HepG2 (cell line): Measurements from ENCODE around the gene PEX10. TPM values are rescaled to one million over a fixed set of nuclear protein-coding genes. Genes with fewer than 3 reads are reported as not detected.

ENCODE experiments used
- ATAC-seq: fragments of 200-7000 bp; cut with Tn5 transposase; 3 replicates; pipeline ENCODE4 v1.9.1; 2020; ENCODE audit warnings: mild to moderate bottlenecking, moderate library complexity
- BruUV-seq: library from RNA; stranded (reverse); fragments of 400-500 nt; replicated peaks from 2 replicates; lab custom pipeline; 2021; lab: Mats Ljungman, UMichigan
- CTCF ChIA-PET: fragments of 300-600 bp; formaldehyde crosslinking; extraction: SDS; loops from one replicate; lab custom pipeline; 2021; ENCODE audit warnings: low total read pairs, inconsistent platforms, low intra/inter-chr PET ratio; lab: Yijun Ruan, JAX
- POLR2A ChIA-PET: fragments of 350-600 bp; sonication (Branson Sonifier 250); formaldehyde crosslinking; loops from one replicate; lab custom pipeline; 2020; ENCODE audit warnings: antibody characterized with exemption, inconsistent platforms; lab: Yijun Ruan, JAX
- DNase-seq: peaks from one replicate; pipeline ENCODE4 v3.0.0-alpha.2; 2015; ENCODE audit warnings: low spot score
- FAIRE-seq: peaks from 3 replicates; lab custom pipeline; 2011; peaks lifted over from hg19 to GRCh38; lab: Jason Lieb, UNC
- H2AFZ ChIP-seq: one replicate; pipeline ENCODE4 v1.6.1; 2011; ENCODE audit warnings: low read length, inconsistent platforms
- H3K27ac ChIP-seq: fragments of 300-600 bp; 3 replicates; pipeline ENCODE4 v1.8.0; 2011; ENCODE audit warnings: mixed run types, mild to moderate bottlenecking, mixed read lengths, low read length, inconsistent platforms; ENCODE audit not compliant: insufficient read depth; ENCODE audit errors: extremely low read length
- H3K27me3 ChIP-seq, 2 experiments: fragments of 200-600 bp in 1 of 2; 2 replicates in 1 of 2; 3 replicates in 1 of 2; pipeline versions ENCODE4 v1.6.0 to v1.8.0; 2011; ENCODE audit warnings: low read length in 2 of 2, mild to moderate bottlenecking in 2 of 2, moderate library complexity in 2 of 2, inconsistent platforms in 1 of 2; ENCODE audit not compliant: insufficient read depth in 2 of 2, control insufficient read depth in 1 of 2
- H3K36me3 ChIP-seq, 2 experiments: fragments of 200-600 bp in 1 of 2; replicated peaks in 1 of 2; 2 replicates in 1 of 2; 3 replicates in 1 of 2; pipeline versions ENCODE4 v1.5.1 to v1.8.0; 2011; ENCODE audit warnings: low read length in 2 of 2, inconsistent platforms in 1 of 2; ENCODE audit not compliant: insufficient read depth in 2 of 2, control insufficient read depth in 1 of 2
- H3K4me1 ChIP-seq: 2 replicates; pipeline ENCODE4 v1.5.1; 2012; ENCODE audit warnings: low read length, inconsistent platforms; ENCODE audit not compliant: insufficient read depth
- H3K4me2 ChIP-seq: 2 replicates; pipeline ENCODE4 v1.6.0; 2011; ENCODE audit warnings: low read depth, low read length, inconsistent platforms
- H3K4me3 ChIP-seq, 3 experiments: fragments of 200-600 bp in 1 of 3; sonication (generic), shearing (Covaris generic) in 1 of 3; replicated peaks in 1 of 3; 2 replicates each; pipeline ENCODE4 v1.5.1; 2011 to 2016; ENCODE audit warnings: low read length in 3 of 3, inconsistent platforms in 2 of 3, low read depth in 2 of 3, mild to moderate bottlenecking in 2 of 3, control low read depth in 1 of 3, mixed read lengths in 1 of 3; ENCODE audit not compliant: insufficient read depth in 1 of 3
- H3K79me2 ChIP-seq: one replicate; pipeline ENCODE4 v1.6.1; 2011; ENCODE audit warnings: low read length, inconsistent platforms; ENCODE audit not compliant: insufficient read depth
- H3K9ac ChIP-seq: 2 replicates; pipeline ENCODE4 v1.6.0; 2011; ENCODE audit warnings: mild to moderate bottlenecking, low read depth, low read length, inconsistent platforms; ENCODE audit not compliant: insufficient read depth
- H3K9me3 ChIP-seq: 2 replicates; pipeline ENCODE4 v1.5.1; 2012; ENCODE audit warnings: mild to moderate bottlenecking, low read length
- H4K20me1 ChIP-seq: 2 replicates; pipeline ENCODE4 v1.6.0; 2011; ENCODE audit warnings: inconsistent platforms, mild to moderate bottlenecking, low read length, moderate library complexity; ENCODE audit not compliant: insufficient read depth
- ARID2 ChIP-seq: sonication (generic); formaldehyde crosslinking; IDR thresholded peaks from 2 replicates; pipeline ENCODE4 v1.8.1; 2022; ENCODE audit warnings: mild to moderate bottlenecking, missing genetic modification reagents, borderline replicate concordance
- ASH2L ChIP-seq: fragments of 300-600, 200-600 bp; sonication (generic); IDR thresholded peaks from 2 replicates; pipeline ENCODE4 v1.7.0; 2017; ENCODE audit warnings: low read depth, mild to moderate bottlenecking, moderate library complexity, mixed read lengths, low read length; ENCODE audit not compliant: insufficient read length
- DMTF1 ChIP-seq: sonication (generic); formaldehyde crosslinking; IDR thresholded peaks from 2 replicates; pipeline ENCODE4 v1.4.0; 2020; ENCODE audit warnings: mild to moderate bottlenecking, missing genetic modification reagents
- FOXK2 ChIP-seq: fragments of 450-650 bp; IDR thresholded peaks from 2 replicates; pipeline ENCODE4 v1.6.1; 2016
- FOXP4 ChIP-seq: sonication (generic); formaldehyde crosslinking; IDR thresholded peaks from 2 replicates; pipeline ENCODE4 v1.4.0; 2020; ENCODE audit warnings: missing genetic modification reagents
- HMGA1 ChIP-seq: sonication (generic); formaldehyde crosslinking; conservative IDR thresholded peaks from 2 replicates; pipeline ENCODE4 v1.4.0; 2020; ENCODE audit warnings: missing genetic modification reagents
- KAT7 ChIP-seq: IDR thresholded peaks from 2 replicates; pipeline ENCODE4 v1.6.1; 2018; ENCODE audit warnings: borderline replicate concordance, missing compliant biosample characterization
- SOX13 ChIP-seq, 3 experiments: fragments of 450-650 bp in 1 of 3; sonication (generic) in 1 of 3; formaldehyde crosslinking in 1 of 3; IDR thresholded peaks in 2 of 3; conservative IDR thresholded peaks in 1 of 3; 2 replicates each; pipeline versions ENCODE4 v1.5.0 to v1.6.1; 2016 to 2020; ENCODE audit warnings: antibody characterized with exemption in 1 of 3, mild to moderate bottlenecking in 1 of 3, missing compliant biosample characterization in 1 of 3, missing genetic modification reagents in 1 of 3, moderate library complexity in 1 of 3
- SRSF1 ChIP-seq: fragments of 200-400 bp; formaldehyde crosslinking; optimal IDR thresholded peaks from 2 replicates; pipeline ENCODE3; 2017; ENCODE audit warnings: mild to moderate bottlenecking, low read depth, low read length, moderate library complexity
- ZC3H13 ChIP-seq: sonication (generic); formaldehyde crosslinking; IDR thresholded peaks from 2 replicates; pipeline ENCODE4 v1.8.1; 2023; ENCODE audit warnings: mild to moderate bottlenecking, missing genetic modification reagents, moderate library complexity
- ZFP36 ChIP-seq: fragments of 150-350 bp; IDR thresholded peaks from 2 replicates; pipeline ENCODE4 v1.6.1; 2018; ENCODE audit warnings: borderline replicate concordance, low read length, low read depth; ENCODE audit not compliant: partially characterized antibody
- ZNF446 ChIP-seq: sonication (generic); formaldehyde crosslinking; IDR thresholded peaks from 2 replicates; pipeline ENCODE4 v1.5.0; 2020; ENCODE audit warnings: mild to moderate bottlenecking, missing genetic modification reagents
- ZNF451 ChIP-seq: sonication (generic); formaldehyde crosslinking; IDR thresholded peaks from 2 replicates; pipeline ENCODE4 v1.5.0; 2020; ENCODE audit warnings: mild to moderate bottlenecking, missing genetic modification reagents
- ZNF678 ChIP-seq: sonication (generic); formaldehyde crosslinking; IDR thresholded peaks from 2 replicates; pipeline ENCODE4 v1.4.0; 2020; ENCODE audit warnings: mild to moderate bottlenecking, missing genetic modification reagents
- WGBS: methylation state at CpG from one replicate; pipeline ENCODE4 v1.1.6; 2017; ENCODE audit warnings: low lambda C conversion rate; 5-methylcytosine and 5-hydroxymethylcytosine counted together
- in situ Hi-C: cut with HindIII; loops from 2 replicates; pipeline ENCODE4 v1.10.0; 2017; ENCODE audit warnings: low pct_unique_long_range_greater_than_20kb; ENCODE audit not compliant: extremely low pct_ligation_motif_present
- intact Hi-C: fragments of 100-400 bp; cut with micrococcal nuclease; formaldehyde crosslinking; loops from one replicate; pipeline ENCODE4 v1.10.0; 2022; ENCODE audit not compliant: unreplicated experiment
- polyA plus RNA-seq, 8 experiments: library from polyadenylated mRNA; depleted of rRNA in 3 of 8; stranded (reverse) in 7 of 8; unstranded in 1 of 8; fragments of >200 nt; fragmentation: Illumina TruSeq in 4 of 8; extraction: Trizol in 4 of 8; gene quantifications; 2 replicates each; pipeline versions ENCODE4 v1.2.1 to v1.2.3, GENCODE V29; 2011 to 2016; ENCODE audit warnings: low read depth in 4 of 8, missing spikeins in 1 of 8, mixed read lengths in 1 of 8; ENCODE audit not compliant: insufficient read depth in 1 of 8
- total RNA-seq, 5 experiments: library from RNA; depleted of rRNA; stranded (reverse); fragments of >200 nt; fragmentation: Illumina TruSeq; extraction: Trizol; gene quantifications; 2 replicates each; pipeline ENCODE4 v1.2.3, GENCODE V29; 2016; ENCODE audit warnings: low read depth in 1 of 5

The PEX10 gene
- total and polyA plus RNA-seq, 2 of the 13 experiments (the other 11 are each of a cell fraction or from before 2014, with no cell fraction given), result 16.1 to 39.6 TPM

- WGBS, result 47% methylated on average over 12 of the region's 28 CpGs
- Histone ChIP-seq H3K9me3 (no peaks in the 10 kb centered on the region), H3K4me3 (no peak overlapping the region), H3K36me3 (no peaks in the 10 kb centered on the region), H3K9ac (no peak overlapping the region), H3K4me1 (no peaks in the 10 kb centered on the region), H3K27me3 (peaks cover 0 to 17% of the 10 kb centered on the region in 2 experiments; a peak in 4 of 5 replicates), H4K20me1 (no peaks in the 10 kb centered on the region), H3K4me2 (no peak overlapping the region), H3K79me2 (no peaks in the 10 kb centered on the region), H2AFZ (no peak overlapping the region), H3K27ac (no peak overlapping the region)
- intact Hi-C loops (no loop called here), in situ Hi-C loops (no loop called here)
- TF ChIP-seq ZNF678 (CRISPR knock-in tag) (no peak), ZC3H13 (CRISPR knock-in tag) (no peak), ZNF446 (CRISPR knock-in tag) (no peak), DMTF1 (CRISPR knock-in tag) (no peak), ASH2L (no peak), HMGA1 (CRISPR knock-in tag) (no peak), ZNF451 (CRISPR knock-in tag) (no peak), FOXK2 (no peak), SRSF1 (no peak), FOXP4 (CRISPR knock-in tag) (no peak), KAT7 (CRISPR knock-in tag) (no peak), ARID2 (CRISPR knock-in tag) (no peak), SOX13 (IDR thresholded peaks at IDR 0.05) (no peak), SOX13 (CRISPR knock-in tag; conservative IDR thresholded peaks at IDR 0.05 in 1 of 2, IDR thresholded peaks at IDR 0.05 in 1 of 2) (no peak), ZFP36 (no peak)
- no peak for FAIRE-seq
- POLR2A ChIA-PET, result no interaction called here
- no peak for ATAC-seq
- no peak for DNase-seq
- no TSS peak for BruUV-seq
- CTCF ChIA-PET, result no interaction called here
Measured at GRCh38 chr1:2355373-2356261, 56.7 kb downstream of the PEX10 start.
